Measurements from ENCODE around the gene MYL4. TPM values are rescaled to one million over a fixed set of nuclear protein-coding genes. Genes with fewer than 3 reads are reported as not detected.

Gene MYL4
- total RNA-seq, 1 donor from 2014 or later, result 610 TPM

DNA sequence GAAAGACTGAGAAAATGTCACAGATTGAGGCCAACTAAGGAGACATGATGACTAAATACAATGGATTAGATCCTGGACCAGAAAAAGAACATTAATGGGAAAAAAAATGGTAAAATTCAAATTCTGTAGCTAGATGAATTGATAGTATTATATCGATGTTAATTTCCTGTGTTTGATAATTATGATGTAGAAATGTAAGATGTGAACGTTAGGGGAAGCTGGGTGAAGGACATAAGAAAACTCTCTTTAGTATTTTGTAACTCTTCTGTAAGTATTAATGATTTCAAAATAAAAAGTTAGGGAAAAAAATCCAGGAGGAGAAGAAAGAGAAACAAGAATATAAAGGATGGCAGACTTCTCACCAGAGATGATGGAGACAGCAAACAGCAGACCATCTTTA, 41.7 kb downstream of the MYL4 start:
- peaks cover 9 to 12% (median 9%) of the 10 kb centered on the region in 3 donors for H3K4me1 ChIP-seq (ENCODE audit: control insufficient read depth in 3 of 3, insufficient read depth in 3 of 3, low read length in 3 of 3)
- peaks cover 7 to 9% (median 7%) of the 10 kb centered on the region in 3 donors for H3K27me3 ChIP-seq (ENCODE audit: control insufficient read depth in 3 of 3, insufficient read depth in 3 of 3, low read length in 3 of 3)
- H3K9me3 ChIP-seq (ENCODE audit: control insufficient read depth in 3 of 3, low read length in 3 of 3), result no peaks in the 10 kb centered on the region
- no peak overlapping the region for H3K4me3 ChIP-seq (ENCODE audit: low read length in 3 of 3)
- H3K9ac ChIP-seq (ENCODE audit: low read depth in 1 of 3, low read length in 3 of 3), result no peak overlapping the region
- no peaks in the 10 kb centered on the region for H3K36me3 ChIP-seq (ENCODE audit: control insufficient read depth in 3 of 3, insufficient read depth in 3 of 3, low read length in 3 of 3)
- H3K27ac ChIP-seq (ENCODE audit: low read depth, low read length), result no peak overlapping the region

DNA sequence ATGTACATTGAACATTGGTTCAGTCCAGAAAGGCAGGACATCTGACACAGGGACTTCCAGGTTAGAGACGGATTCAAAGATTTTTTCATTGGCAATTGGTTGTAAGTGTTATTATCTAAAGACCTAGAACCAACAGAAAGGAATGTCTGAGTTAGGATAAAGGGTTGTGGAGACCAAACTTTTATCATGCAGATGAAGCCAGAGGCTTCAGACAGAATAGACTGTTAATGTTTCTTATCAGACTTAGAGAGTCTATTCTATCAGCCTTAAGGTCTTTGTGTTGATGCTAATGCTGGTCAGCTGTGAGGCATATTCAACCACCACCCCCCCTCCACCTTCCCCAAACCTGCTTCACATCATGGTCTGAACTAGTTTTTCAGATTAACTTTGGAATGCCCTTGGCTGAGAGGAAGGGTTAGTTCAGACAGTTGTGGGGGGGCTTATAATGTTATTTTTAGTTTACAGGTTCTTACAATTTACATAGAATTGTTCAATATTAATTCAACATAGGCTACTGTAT, 42.3 kb downstream of the MYL4 start:
- no peaks in the 10 kb centered on the region for H3K36me3 ChIP-seq (ENCODE audit: control insufficient read depth in 3 of 3, insufficient read depth in 3 of 3, low read length in 3 of 3)
- peaks cover 7 to 10% (median 9%) of the 10 kb centered on the region in 3 donors for H3K27me3 ChIP-seq (ENCODE audit: control insufficient read depth in 3 of 3, insufficient read depth in 3 of 3, low read length in 3 of 3)
- no peak overlapping the region for H3K27ac ChIP-seq (ENCODE audit: low read depth, low read length)
- H3K9ac ChIP-seq (ENCODE audit: low read depth in 1 of 3, low read length in 3 of 3), result no peak overlapping the region
- peaks cover 9 to 12% (median 9%) of the 10 kb centered on the region in 3 donors for H3K4me1 ChIP-seq (ENCODE audit: control insufficient read depth in 3 of 3, insufficient read depth in 3 of 3, low read length in 3 of 3)
- no peak overlapping the region for H3K4me3 ChIP-seq (ENCODE audit: low read length in 3 of 3)
- no peaks in the 10 kb centered on the region for H3K9me3 ChIP-seq (ENCODE audit: control insufficient read depth in 3 of 3, low read length in 3 of 3)

- no peak overlapping the region for H3K9ac ChIP-seq (ENCODE audit: low read depth in 1 of 3, low read length in 3 of 3)
- H3K4me1 ChIP-seq (ENCODE audit: control insufficient read depth in 3 of 3, insufficient read depth in 3 of 3, low read length in 3 of 3), result peaks cover 9 to 12% (median 9%) of the 10 kb centered on the region in 3 donors
- peaks cover 7 to 14% (median 10%) of the 10 kb centered on the region in 3 donors for H3K27me3 ChIP-seq (ENCODE audit: control insufficient read depth in 3 of 3, insufficient read depth in 3 of 3, low read length in 3 of 3)
- no peak overlapping the region for H3K4me3 ChIP-seq (ENCODE audit: low read length in 3 of 3)
- H3K9me3 ChIP-seq (ENCODE audit: control insufficient read depth in 3 of 3, low read length in 3 of 3), result no peaks in the 10 kb centered on the region
- no peak overlapping the region for H3K27ac ChIP-seq (ENCODE audit: low read depth, low read length)
- H3K36me3 ChIP-seq (ENCODE audit: control insufficient read depth in 3 of 3, insufficient read depth in 3 of 3, low read length in 3 of 3), result no peaks in the 10 kb centered on the region
These were observed 43.1 kb downstream of the MYL4 start for GRCh38 chr17:47252209-47252608.

DNA sequence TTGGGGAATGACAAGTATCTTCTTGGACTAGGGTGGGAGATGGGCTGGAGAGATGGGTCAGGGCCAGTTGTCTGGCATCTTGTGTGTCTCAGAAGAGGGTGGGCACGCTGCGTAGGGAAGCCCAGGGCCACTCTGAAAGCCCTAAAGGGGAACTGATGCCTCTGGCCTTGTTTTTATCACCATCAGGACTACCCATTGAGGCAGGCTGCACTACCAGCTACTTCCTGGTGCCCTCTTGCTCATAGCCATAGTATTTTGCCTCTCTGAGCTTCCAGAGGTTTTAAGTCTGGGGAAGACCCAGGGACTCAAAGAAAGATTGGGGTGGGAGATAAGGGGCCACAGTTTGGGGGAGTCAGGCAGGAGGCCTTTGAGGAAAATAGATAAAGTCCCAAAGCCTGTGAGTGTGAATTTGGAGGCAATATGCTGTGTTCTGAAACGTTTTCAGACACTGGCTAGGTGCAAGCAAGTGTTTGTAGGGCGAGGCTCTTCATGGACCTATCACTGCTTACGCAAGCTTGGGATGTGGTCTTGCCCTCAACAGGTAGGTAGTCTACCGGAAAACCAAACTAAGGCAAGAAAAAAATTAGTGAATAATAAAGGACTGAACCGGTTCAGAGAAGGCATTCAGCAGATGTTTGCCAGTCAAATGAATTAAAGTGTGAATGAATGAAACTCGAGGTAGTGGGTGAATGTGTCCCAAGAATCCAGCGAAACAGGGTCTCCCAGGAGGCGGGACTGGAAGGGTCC, 43.8 kb downstream of the MYL4 start:
- Histone ChIP-seq H3K9me3 (ENCODE audit: control insufficient read depth in 3 of 3, low read length in 3 of 3) (no peaks in the 10 kb centered on the region), H3K4me3 (ENCODE audit: low read length in 3 of 3) (peak overlapping the region in 2 of 3 donors; percentile 58 to 76), H3K4me1 (ENCODE audit: control insufficient read depth in 3 of 3, insufficient read depth in 3 of 3, low read length in 3 of 3) (peaks cover 9 to 16% (median 9%) of the 10 kb centered on the region in 3 donors), H3K27me3 (ENCODE audit: control insufficient read depth in 3 of 3, insufficient read depth in 3 of 3, low read length in 3 of 3) (peaks cover 7 to 18% (median 12%) of the 10 kb centered on the region in 3 donors), H3K9ac (ENCODE audit: low read depth in 1 of 3, low read length in 3 of 3) (peak overlapping the region in 2 of 3 donors; percentile 45), H3K36me3 (ENCODE audit: control insufficient read depth in 3 of 3, insufficient read depth in 3 of 3, low read length in 3 of 3) (no peaks in the 10 kb centered on the region), H3K27ac (ENCODE audit: low read depth, low read length) (no peak overlapping the region)

DNA sequence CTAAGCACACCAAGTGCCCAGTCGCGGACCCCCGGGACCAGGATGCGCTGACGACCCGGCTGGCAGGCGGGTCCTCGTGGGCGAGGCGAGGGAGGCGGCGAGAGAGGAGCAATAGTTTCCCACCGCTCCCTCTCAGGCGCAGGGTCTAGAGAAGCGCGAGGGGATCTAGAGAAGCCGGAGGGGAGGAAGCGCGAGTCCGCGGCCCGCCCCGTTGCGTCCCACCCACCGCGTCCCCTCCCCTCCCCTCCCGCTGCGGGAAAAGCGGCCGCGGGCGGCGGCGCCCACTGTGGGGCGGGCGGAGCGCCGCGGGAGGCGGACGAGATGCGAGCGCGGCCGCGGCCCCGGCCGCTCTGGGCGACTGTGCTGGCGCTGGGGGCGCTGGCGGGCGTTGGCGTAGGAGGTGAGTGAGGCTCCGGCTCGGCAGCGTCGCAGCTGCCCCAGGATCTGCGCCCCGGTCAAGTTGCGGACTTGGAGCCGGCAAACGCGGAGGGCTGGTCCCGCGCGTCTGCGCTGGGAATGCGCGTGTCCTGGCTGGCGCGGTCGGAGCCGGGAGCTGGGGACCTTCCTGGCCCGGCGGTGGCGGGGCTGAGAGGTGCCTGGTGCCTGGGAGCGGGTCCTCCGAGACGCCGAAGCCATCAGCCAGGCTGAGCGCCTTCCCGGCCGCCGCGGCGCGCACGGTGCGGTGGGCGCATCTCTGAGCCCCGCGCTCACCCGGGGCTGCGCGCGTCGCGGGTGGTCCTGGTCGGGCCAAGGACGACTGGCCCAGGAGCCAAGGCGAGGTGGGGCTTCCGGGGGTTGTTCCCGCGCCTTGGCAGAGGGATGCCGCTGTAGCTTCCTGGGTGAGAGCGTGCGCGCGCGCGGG, 44.6 kb downstream of the MYL4 start, which contains the start of gene ITGB3:
Gene ITGB3 (plus strand): TSS at position 287 of the 862 bp plus-strand sequence. CDS start 35 bp downstream, at position 322.
- Histone ChIP-seq H3K4me1 (ENCODE audit: control insufficient read depth in 3 of 3, insufficient read depth in 3 of 3, low read length in 3 of 3) (peaks cover 9 to 18% (median 12%) of the 10 kb centered on the region in 3 donors), H3K36me3 (ENCODE audit: control insufficient read depth in 3 of 3, insufficient read depth in 3 of 3, low read length in 3 of 3) (no peaks in the 10 kb centered on the region), H3K4me3 (ENCODE audit: low read length in 3 of 3) (peak within 1 kb of the TSS; percentile 67 to 78 (median 76)), H3K9me3 (ENCODE audit: control insufficient read depth in 3 of 3, low read length in 3 of 3) (no peaks in the 10 kb centered on the region), H3K27ac (ENCODE audit: low read depth, low read length) (peak within 1 kb of the TSS; percentile 36), H3K27me3 (ENCODE audit: control insufficient read depth in 3 of 3, insufficient read depth in 3 of 3, low read length in 3 of 3) (peaks cover 7 to 21% (median 15%) of the 10 kb centered on the region in 3 donors), H3K9ac (ENCODE audit: low read depth in 1 of 3, low read length in 3 of 3) (peak within 1 kb of the TSS; percentile 65 to 79 (median 67))

GRCh38 chr17:47254403-47254943, 45.3 kb downstream of the MYL4 start:
- peaks cover 7 to 21% (median 15%) of the 10 kb centered on the region in 3 donors for H3K27me3 ChIP-seq (ENCODE audit: control insufficient read depth in 3 of 3, insufficient read depth in 3 of 3, low read length in 3 of 3)
- H3K9ac ChIP-seq (ENCODE audit: low read depth in 1 of 3, low read length in 3 of 3), result peak overlapping the region; percentile 65 to 79 (median 67)
- H3K4me3 ChIP-seq (ENCODE audit: low read length in 3 of 3), result peak overlapping the region; percentile 67 to 78 (median 76)
- no peaks in the 10 kb centered on the region for H3K36me3 ChIP-seq (ENCODE audit: control insufficient read depth in 3 of 3, insufficient read depth in 3 of 3, low read length in 3 of 3)
- H3K9me3 ChIP-seq (ENCODE audit: control insufficient read depth in 3 of 3, low read length in 3 of 3), result no peaks in the 10 kb centered on the region
- peak overlapping the region; percentile 36 for H3K27ac ChIP-seq (ENCODE audit: low read depth, low read length)
- H3K4me1 ChIP-seq (ENCODE audit: control insufficient read depth in 3 of 3, insufficient read depth in 3 of 3, low read length in 3 of 3), result peaks cover 9 to 18% (median 12%) of the 10 kb centered on the region in 3 donors

- no peak overlapping the region for H3K27ac ChIP-seq (ENCODE audit: low read depth, low read length)
- no peaks in the 10 kb centered on the region for H3K9me3 ChIP-seq (ENCODE audit: control insufficient read depth in 3 of 3, low read length in 3 of 3)
- H3K27me3 ChIP-seq (ENCODE audit: control insufficient read depth in 3 of 3, insufficient read depth in 3 of 3, low read length in 3 of 3), result peaks cover 7 to 21% (median 15%) of the 10 kb centered on the region in 3 donors
- peaks cover 9 to 18% (median 12%) of the 10 kb centered on the region in 3 donors for H3K4me1 ChIP-seq (ENCODE audit: control insufficient read depth in 3 of 3, insufficient read depth in 3 of 3, low read length in 3 of 3)
- no peak overlapping the region for H3K9ac ChIP-seq (ENCODE audit: low read depth in 1 of 3, low read length in 3 of 3)
- H3K4me3 ChIP-seq (ENCODE audit: low read length in 3 of 3), result no peak overlapping the region
- H3K36me3 ChIP-seq (ENCODE audit: control insufficient read depth in 3 of 3, insufficient read depth in 3 of 3, low read length in 3 of 3), result no peaks in the 10 kb centered on the region
These were observed 48.6 kb downstream of the MYL4 start for GRCh38 chr17:47257651-47258339.

DNA sequence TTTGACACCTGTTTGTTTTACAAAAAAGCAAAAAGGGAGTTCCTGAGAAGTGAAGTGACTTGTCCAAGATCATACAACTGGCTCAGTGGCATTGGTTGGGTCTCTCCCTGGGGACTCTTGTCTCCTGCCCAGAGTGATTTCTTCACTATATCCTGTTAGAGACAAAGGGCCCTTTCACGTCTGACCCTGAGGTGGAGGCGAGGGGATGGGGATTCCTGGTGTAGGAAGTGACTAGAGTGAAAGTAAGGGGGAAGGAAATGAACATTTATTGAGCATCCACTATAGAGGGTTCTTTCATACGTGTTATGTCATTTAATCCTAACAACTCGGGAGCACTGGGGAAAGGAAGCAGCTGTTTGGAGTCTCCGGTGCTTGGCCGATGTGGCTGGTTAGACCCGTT, 53.4 kb downstream of the MYL4 start:
- Histone ChIP-seq H3K9me3 (ENCODE audit: control insufficient read depth in 3 of 3, low read length in 3 of 3) (no peaks in the 10 kb centered on the region), H3K27ac (ENCODE audit: low read depth, low read length) (no peak overlapping the region), H3K36me3 (ENCODE audit: control insufficient read depth in 3 of 3, insufficient read depth in 3 of 3, low read length in 3 of 3) (no peaks in the 10 kb centered on the region), H3K9ac (ENCODE audit: low read depth in 1 of 3, low read length in 3 of 3) (no peak overlapping the region), H3K4me1 (ENCODE audit: control insufficient read depth in 3 of 3, insufficient read depth in 3 of 3, low read length in 3 of 3) (peaks cover 4 to 11% (median 9%) of the 10 kb centered on the region in 3 donors), H3K4me3 (ENCODE audit: low read length in 3 of 3) (no peak overlapping the region), H3K27me3 (ENCODE audit: control insufficient read depth in 3 of 3, insufficient read depth in 3 of 3, low read length in 3 of 3) (peaks cover 0 to 6% (median 5%) of the 10 kb centered on the region in 3 donors)

GRCh38 chr17:47264166-47264565, 55.0 kb downstream of the MYL4 start:
- Histone ChIP-seq H3K4me1 (ENCODE audit: control insufficient read depth in 3 of 3, insufficient read depth in 3 of 3, low read length in 3 of 3) (peaks cover 4 to 6% (median 5%) of the 10 kb centered on the region in 3 donors), H3K9ac (ENCODE audit: low read depth in 1 of 3, low read length in 3 of 3) (no peak overlapping the region), H3K27me3 (ENCODE audit: control insufficient read depth in 3 of 3, insufficient read depth in 3 of 3, low read length in 3 of 3) (no peaks in the 10 kb centered on the region), H3K4me3 (ENCODE audit: low read length in 3 of 3) (no peak overlapping the region), H3K27ac (ENCODE audit: low read depth, low read length) (no peak overlapping the region), H3K9me3 (ENCODE audit: control insufficient read depth in 3 of 3, low read length in 3 of 3) (no peaks in the 10 kb centered on the region), H3K36me3 (ENCODE audit: control insufficient read depth in 3 of 3, insufficient read depth in 3 of 3, low read length in 3 of 3) (no peaks in the 10 kb centered on the region)

Measured in skeletal muscle tissue (tissue), 4 donors.